OCI-LY1 (cell line): ENCODE data around the gene CSPG5.

Experiments
- H2AFZ ChIP-seq: fragments of 200-600 bp; sonication (generic), shearing (Covaris generic); 2 replicates; pipeline ENCODE4 v1.6.0; 2014; ENCODE audit warnings: antibody characterized with exemption, mild to moderate bottlenecking, low read length
- H3F3A ChIP-seq: fragments of 200-600 bp; sonication (generic), shearing (Covaris generic); 2 replicates; pipeline ENCODE4 v1.6.0; 2014; ENCODE audit warnings: mild to moderate bottlenecking, antibody characterized with exemption, low read length, moderate library complexity; ENCODE audit not compliant: insufficient read depth
- H3K27ac ChIP-seq: fragments of 200-600 bp; sonication (generic); 2 replicates; pipeline ENCODE4 v1.5.1; 2014; ENCODE audit warnings: low read length, mixed run types, mild to moderate bottlenecking, low read depth; ENCODE audit not compliant: poor library complexity, severe bottlenecking
- H3K27me3 ChIP-seq: fragments of 200-600 bp; sonication (generic); 2 replicates; pipeline ENCODE4 v1.6.0; 2014; ENCODE audit warnings: antibody characterized with exemption, mild to moderate bottlenecking, low read length, moderate library complexity; ENCODE audit not compliant: insufficient read depth
- H3K36me3 ChIP-seq: fragments of 200-600 bp; sonication (generic); 2 replicates; pipeline ENCODE4 v1.6.1; 2014; ENCODE audit warnings: mild to moderate bottlenecking, antibody characterized with exemption, low read length, moderate library complexity, mixed read lengths; ENCODE audit not compliant: insufficient read depth
- H3K4me1 ChIP-seq: fragments of 200-600 bp; sonication (generic); 2 replicates; pipeline ENCODE4 v1.5.1; 2014; ENCODE audit warnings: mild to moderate bottlenecking, low read length, moderate library complexity; ENCODE audit not compliant: insufficient read depth, severe bottlenecking
- H3K4me2 ChIP-seq: fragments of 200-600 bp; sonication (generic), shearing (Covaris generic); 2 replicates; pipeline ENCODE4 v1.6.1; 2014; ENCODE audit warnings: low read length
- H3K4me3 ChIP-seq: fragments of 200-600 bp; sonication (generic); 2 replicates; pipeline ENCODE4 v1.5.1; 2014; ENCODE audit warnings: low read length, low read depth, mild to moderate bottlenecking, mixed read lengths; ENCODE audit not compliant: poor library complexity, severe bottlenecking
- H3K79me2 ChIP-seq: fragments of 200-600 bp; shearing (Covaris generic); 2 replicates; pipeline ENCODE4 v1.6.1; 2016; ENCODE audit warnings: mixed run types, low read length, mixed read lengths; ENCODE audit not compliant: insufficient read depth
- H3K9ac ChIP-seq: fragments of 200-600 bp; sonication (generic), shearing (Covaris generic); 2 replicates; pipeline ENCODE4 v1.6.1; 2014; ENCODE audit warnings: mild to moderate bottlenecking, low read length, mixed read lengths
- H3K9me2 ChIP-seq: fragments of 200-600 bp; sonication (generic), shearing (Covaris generic); 2 replicates; pipeline ENCODE4 v1.6.1; 2014; ENCODE audit warnings: low read depth, mild to moderate bottlenecking, low read length, mixed read lengths
- H3K9me3 ChIP-seq: fragments of 200-600 bp; shearing (Covaris generic); 2 replicates; pipeline ENCODE4 v1.6.1; 2014; ENCODE audit warnings: low read length, mixed read lengths
- H4K20me1 ChIP-seq: fragments of 200-600 bp; sonication (generic), shearing (Covaris generic); 2 replicates; pipeline ENCODE4 v1.6.0; 2016; ENCODE audit warnings: mild to moderate bottlenecking, low read length; ENCODE audit not compliant: insufficient read depth
- CTCF ChIP-seq: fragments of 200-600 bp; sonication (generic), shearing (Covaris generic); IDR thresholded peaks from 2 replicates; pipeline ENCODE4 v1.5.1; 2017; ENCODE audit warnings: mild to moderate bottlenecking, antibody characterized with exemption, low read length, moderate library complexity, mixed read lengths
- EZH2 ChIP-seq: fragments of 200-600 bp; sonication (generic), shearing (Covaris generic); IDR thresholded peaks from 2 replicates; pipeline ENCODE4 v1.8.0; 2017; ENCODE audit warnings: borderline replicate concordance, mixed run types, mild to moderate bottlenecking, antibody characterized with exemption, low read length, moderate library complexity, mixed read lengths

Gene CSPG5

GRCh38 chr3:47607335-47607734 lies 28.7 kb upstream of the CSPG5 start:
- H4K20me1 ChIP-seq, result no peaks in the 10 kb centered on the region
- H3K27me3 ChIP-seq, result no peaks in the 10 kb centered on the region
- no peak overlapping the region for H3K9ac ChIP-seq
- no peak overlapping the region for H3K4me2 ChIP-seq
- H3K27ac ChIP-seq, result no peak overlapping the region
- TF ChIP-seq CTCF (no peak), EZH2 (no peak)
- H3K36me3 ChIP-seq, result peaks cover 95% of the 10 kb centered on the region
- H3K4me1 ChIP-seq, result no peaks in the 10 kb centered on the region
- H3F3A ChIP-seq, result no peaks in the 10 kb centered on the region
- H3K9me3 ChIP-seq, result no peaks in the 10 kb centered on the region
- H2AFZ ChIP-seq, result no peak overlapping the region
- H3K79me2 ChIP-seq, result no peaks in the 10 kb centered on the region
- H3K4me3 ChIP-seq, result no peak overlapping the region
- no peaks in the 10 kb centered on the region for H3K9me2 ChIP-seq

DNA sequence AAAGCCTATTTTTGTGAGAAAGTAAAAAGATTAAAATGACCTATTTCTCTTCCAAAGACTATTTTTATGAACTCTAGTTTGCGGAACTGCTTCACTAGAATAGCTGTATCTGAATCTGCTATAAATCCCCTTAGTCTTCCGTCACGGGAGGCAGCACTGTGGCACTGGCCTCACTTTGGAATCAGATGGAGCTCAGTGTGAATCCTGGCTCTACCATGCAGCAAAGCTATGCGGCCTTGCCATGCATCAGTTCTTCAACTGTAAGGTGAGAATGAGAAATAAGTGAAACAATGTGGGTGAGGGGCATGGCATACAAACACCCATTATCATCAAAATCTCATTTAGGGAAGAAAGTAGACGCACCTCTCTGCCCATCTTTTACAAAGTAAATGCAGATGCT lies 27.5 kb upstream of the CSPG5 start:
- H3K4me1 ChIP-seq, result no peaks in the 10 kb centered on the region
- H3K9me3 ChIP-seq, result no peaks in the 10 kb centered on the region
- H3K36me3 ChIP-seq, result peaks cover 89% of the 10 kb centered on the region
- no peak overlapping the region for H3K4me3 ChIP-seq
- H3K27me3 ChIP-seq, result no peaks in the 10 kb centered on the region
- H3K9ac ChIP-seq, result no peak overlapping the region
- no peaks in the 10 kb centered on the region for H4K20me1 ChIP-seq
- H3F3A ChIP-seq, result no peaks in the 10 kb centered on the region
- H3K4me2 ChIP-seq, result no peak overlapping the region
- TF ChIP-seq EZH2 (no peak), CTCF (no peak)
- no peak overlapping the region for H3K27ac ChIP-seq
- H3K9me2 ChIP-seq, result no peaks in the 10 kb centered on the region
- H2AFZ ChIP-seq, result no peak overlapping the region
- H3K79me2 ChIP-seq, result no peaks in the 10 kb centered on the region

- Histone ChIP-seq H3K9me2 (no peaks in the 10 kb centered on the region), H3K4me2 (no peak overlapping the region), H3K4me3 (no peak overlapping the region), H3K79me2 (no peaks in the 10 kb centered on the region), H3K27me3 (no peaks in the 10 kb centered on the region), H2AFZ (no peak overlapping the region), H4K20me1 (no peaks in the 10 kb centered on the region), H3K9me3 (no peaks in the 10 kb centered on the region), H3K9ac (no peak overlapping the region), H3K27ac (no peak overlapping the region), H3K4me1 (no peaks in the 10 kb centered on the region), H3F3A (no peaks in the 10 kb centered on the region), H3K36me3 (peaks cover 84% of the 10 kb centered on the region)
- TF ChIP-seq EZH2 (no peak), CTCF (no peak)
Measured at GRCh38 chr3:47605652-47606051, 27.0 kb upstream of the CSPG5 start.
